GM18517 (cell line): ENCODE data around the gene MEFV.
A peak's percentile ranks its signal among the peaks of the same experiment; 100 is the strongest.
"Not testable (repeated sequence)": the region's sequence is repeated elsewhere in the genome, so short reads cannot be mapped to it uniquely, and the experiment has no call there.

Experiments
- ATAC-seq: cut with Tn5 transposase; IDR thresholded peaks from one replicate; pipeline ENCODE4 v1.9.1; 2021; ENCODE audit warnings: mild to moderate bottlenecking, moderate library complexity; ENCODE audit not compliant: unreplicated experiment

The MEFV gene, protein sequence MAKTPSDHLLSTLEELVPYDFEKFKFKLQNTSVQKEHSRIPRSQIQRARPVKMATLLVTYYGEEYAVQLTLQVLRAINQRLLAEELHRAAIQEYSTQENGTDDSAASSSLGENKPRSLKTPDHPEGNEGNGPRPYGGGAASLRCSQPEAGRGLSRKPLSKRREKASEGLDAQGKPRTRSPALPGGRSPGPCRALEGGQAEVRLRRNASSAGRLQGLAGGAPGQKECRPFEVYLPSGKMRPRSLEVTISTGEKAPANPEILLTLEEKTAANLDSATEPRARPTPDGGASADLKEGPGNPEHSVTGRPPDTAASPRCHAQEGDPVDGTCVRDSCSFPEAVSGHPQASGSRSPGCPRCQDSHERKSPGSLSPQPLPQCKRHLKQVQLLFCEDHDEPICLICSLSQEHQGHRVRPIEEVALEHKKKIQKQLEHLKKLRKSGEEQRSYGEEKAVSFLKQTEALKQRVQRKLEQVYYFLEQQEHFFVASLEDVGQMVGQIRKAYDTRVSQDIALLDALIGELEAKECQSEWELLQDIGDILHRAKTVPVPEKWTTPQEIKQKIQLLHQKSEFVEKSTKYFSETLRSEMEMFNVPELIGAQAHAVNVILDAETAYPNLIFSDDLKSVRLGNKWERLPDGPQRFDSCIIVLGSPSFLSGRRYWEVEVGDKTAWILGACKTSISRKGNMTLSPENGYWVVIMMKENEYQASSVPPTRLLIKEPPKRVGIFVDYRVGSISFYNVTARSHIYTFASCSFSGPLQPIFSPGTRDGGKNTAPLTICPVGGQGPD

GRCh38 chr16:3256146-3256865 is at the start of gene MEFV:
Gene MEFV, minus strand, starts transcription at chr16:3256633. Its CDS starts 46 bp downstream, at chr16:3256587.
- ATAC-seq: no peak

DNA sequence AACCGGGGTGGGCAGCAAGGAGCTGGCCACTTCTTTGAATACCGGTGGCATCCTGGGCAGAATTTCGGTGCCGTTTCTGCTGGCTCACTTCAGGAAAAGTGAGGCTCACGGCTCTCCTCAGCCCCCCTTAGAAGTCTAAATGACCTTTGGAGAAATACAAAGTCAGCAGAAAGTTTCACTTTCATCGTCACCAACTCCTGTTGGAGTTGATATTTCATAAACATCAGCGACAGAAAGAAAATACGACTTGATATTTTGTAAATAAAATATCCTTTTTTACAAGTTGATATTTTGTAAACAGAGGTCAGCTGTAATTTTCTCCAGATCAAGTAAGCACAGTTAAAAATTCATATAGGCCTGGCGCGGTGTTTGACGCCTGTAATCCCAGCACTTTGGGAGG is 49.6 kb upstream of the MEFV start:
- no peak for ATAC-seq

DNA sequence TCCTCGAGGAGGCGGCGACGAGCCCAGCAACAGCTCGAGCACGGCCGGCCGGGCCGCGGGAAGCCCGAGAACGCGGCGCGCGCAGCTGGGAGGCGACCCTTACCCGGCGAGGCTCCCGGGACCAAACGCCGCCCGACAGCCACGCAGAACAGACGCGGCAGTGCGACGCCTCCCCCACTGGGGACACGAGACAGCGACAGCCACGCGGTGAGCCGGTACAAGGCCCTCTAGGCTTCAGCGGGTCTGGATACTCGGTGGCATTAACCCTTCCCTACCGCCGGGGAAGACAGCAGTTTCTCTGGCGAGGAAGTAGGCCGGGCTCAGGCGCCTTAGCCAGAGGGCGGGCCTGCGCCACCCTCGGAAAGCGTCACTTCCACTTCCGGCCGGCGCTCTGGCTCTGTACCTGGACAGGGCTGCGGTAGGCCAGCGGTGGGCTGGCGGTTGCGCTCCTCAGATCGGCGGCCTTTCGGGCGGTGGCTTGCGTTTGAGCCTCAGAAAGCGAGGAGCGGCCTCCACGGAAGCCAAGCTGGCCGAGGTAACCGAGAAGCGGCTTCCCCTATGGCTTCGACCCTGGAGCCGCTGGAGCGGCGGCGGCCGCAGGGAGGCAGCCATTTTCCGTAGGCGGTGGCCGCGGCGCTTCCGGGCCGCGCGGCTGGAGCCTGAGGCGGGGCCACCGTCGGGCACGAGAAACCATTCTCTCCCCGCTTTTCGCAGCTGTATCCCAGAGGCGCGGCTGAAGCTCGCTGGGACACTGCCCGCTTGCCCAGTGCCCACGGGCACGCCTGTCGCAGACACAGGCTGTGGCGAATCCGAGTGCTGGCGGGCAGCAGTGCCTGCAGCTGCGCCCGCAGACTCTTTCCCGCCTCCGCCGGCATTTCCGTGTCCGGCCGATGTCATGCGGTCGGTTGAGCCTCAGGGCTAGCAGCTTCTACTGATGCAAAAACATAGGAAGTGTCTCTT is 49.0 kb upstream of the MEFV start, which contains the start of the genes TIGD7 and ZNF75A:
Gene TIGD7 (minus strand): TSS at position 322 of the 960 bp plus-strand sequence. CDS start 4,816 bp downstream, outside the sequence.
Gene ZNF75A (plus strand): TSS at position 389 of the 960 bp plus-strand sequence. CDS start 2,932 bp downstream, outside the sequence.
- peak; percentile 84 for ATAC-seq

GRCh38 chr16:3304370-3304769 is 47.9 kb upstream of the MEFV start:
- ATAC-seq: no peak

DNA sequence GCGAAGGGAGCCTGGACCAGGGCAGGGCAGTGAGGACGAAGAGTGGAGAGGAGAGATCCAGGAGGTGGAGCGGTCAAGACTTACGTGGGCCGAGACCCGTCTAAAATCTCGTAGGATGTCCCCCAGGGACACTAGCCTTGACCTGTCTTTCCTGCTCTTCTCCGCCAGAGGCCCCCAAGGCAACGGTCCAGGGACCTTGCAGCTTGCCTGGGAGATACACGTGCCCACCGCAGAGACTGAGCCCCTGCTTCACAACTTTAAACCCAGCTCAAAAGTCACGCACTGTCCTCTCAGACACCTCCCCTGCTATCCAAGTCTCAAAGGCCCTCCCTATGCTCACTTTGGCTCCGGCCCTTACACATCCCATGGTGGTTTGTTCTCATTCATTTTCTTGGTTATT is 39.4 kb upstream of the MEFV start:
- no peak for ATAC-seq

DNA sequence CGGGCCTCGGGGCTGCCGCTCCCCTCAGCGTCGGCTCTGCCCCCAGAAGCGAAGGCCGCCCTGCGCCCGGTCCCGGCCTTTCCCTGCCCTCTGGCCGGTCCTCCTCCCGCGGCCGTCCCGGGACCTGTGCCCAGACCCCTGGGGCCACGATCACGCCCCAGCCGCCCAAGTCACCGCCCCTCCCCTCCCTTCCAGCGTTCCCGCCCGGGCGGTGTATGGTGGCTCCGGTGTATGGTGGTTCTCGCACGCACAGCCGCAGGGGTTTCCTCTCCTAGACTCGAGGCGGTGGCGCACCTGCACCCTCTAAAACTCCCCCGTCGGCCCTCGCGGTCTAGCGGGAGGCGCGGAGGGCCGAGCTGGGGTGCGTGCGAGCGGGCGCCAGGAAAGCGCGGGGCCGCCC is 38.8 kb upstream of the MEFV start:
- no peak for ATAC-seq

DNA sequence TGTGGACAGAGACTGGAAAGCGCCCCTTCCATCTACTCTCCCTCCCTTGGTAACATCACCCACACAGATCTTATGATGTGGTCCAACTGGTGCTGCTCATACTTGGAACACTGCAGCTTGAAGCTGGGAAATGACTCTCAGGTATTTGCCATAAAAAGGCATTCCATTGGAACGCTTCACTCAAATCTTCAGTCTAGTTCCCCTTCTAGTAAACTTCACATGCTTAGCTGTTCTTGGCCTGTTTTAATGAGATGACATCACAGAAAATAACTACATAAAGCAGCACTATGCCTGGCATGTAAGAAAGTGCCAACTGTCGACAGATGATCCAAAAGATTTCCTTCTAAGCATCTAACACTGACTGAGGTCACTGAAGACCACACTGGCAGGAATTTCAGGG is 36.2 kb upstream of the MEFV start:
- ATAC-seq: no peak

DNA sequence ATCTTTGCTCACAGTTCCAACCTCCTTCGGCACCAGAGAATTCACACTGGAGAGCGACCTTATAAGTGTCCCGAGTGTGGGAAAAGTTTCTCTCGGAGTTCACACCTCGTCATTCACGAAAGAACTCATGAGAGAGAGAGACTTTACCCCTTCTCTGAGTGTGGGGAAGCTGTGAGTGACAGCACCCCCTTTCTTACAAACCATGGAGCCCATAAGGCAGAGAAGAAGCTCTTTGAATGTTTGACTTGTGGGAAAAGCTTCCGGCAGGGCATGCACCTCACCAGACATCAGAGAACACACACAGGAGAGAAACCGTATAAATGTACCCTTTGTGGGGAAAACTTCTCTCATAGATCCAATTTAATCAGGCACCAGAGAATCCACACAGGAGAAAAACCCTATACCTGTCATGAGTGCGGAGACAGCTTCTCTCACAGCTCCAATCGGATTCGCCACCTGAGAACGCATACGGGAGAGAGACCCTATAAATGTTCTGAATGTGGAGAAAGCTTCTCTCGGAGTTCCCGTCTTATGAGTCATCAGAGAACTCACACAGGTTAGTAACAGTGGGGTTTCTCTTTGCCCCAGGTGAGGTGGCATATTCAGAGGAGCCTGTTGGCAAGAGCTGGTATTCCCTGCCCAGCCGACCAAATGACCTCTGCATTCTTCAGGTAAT is 33.7 kb upstream of the MEFV start:
- ATAC-seq: no peak

DNA sequence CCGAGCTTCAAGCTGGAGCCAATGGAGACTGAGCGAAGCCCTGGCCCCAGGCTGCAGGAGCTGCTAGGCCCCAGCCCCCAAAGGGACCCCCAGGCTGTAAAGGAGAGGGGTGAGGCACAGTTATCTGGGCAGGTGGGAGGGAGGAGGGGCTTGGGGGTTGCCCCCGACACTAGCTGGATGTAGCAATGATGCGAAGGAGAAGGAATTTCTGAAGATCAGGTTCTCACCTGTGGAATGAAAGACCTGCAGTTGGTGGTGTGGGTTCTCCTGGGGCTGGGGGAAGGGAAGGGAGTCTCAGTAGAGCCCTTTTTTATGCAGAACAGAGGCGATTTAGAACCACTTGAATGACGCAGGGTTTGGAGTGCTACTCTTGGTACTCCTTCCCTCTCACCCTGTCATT is 28.7 kb upstream of the MEFV start:
- ATAC-seq: no peak

GRCh38 chr16:3283543-3284447 is 27.4 kb upstream of the MEFV start:
- no peak for ATAC-seq

GRCh38 chr16:3282730-3283542 is 26.5 kb upstream of the MEFV start, which contains the start of gene ZNF263:
Gene ZNF263, plus strand, starts transcription at chr16:3283491. Its CDS starts 328 bp downstream, at chr16:3283819.
- peak; percentile 81 for ATAC-seq

DNA sequence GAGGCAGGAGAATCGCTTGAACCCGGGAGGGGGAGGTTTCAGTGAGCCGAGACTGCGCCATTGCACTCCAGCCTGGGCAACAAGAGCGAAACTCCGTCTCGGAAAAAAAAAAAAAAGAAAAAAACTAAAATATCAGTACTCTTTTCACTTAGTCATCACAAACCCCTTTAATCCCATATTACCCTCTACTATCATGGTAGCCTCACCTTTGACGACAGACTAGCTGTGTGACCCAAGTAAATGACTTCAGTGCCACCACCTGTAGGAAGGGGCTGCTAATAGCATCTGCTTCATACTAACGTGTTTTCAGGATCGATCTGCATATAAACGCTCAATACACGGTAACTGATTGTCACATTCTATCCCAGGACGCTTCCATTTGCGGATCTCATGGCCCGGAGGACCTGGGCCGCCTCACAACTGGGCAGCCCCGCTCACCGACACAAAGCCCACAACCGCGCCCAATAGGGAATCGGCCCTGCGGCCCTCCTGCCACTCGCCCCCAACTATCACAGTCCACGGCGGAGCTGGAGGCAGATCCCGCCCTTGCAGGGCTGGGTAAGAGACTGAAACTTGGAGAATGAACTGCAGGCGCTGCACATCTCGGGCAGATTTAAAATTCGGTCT is 25.8 kb upstream of the MEFV start:
- ATAC-seq: peak; percentile 34

- no peak for ATAC-seq
Observed at GRCh38 chr16:3281222-3281820, 24.9 kb upstream of the MEFV start.

DNA sequence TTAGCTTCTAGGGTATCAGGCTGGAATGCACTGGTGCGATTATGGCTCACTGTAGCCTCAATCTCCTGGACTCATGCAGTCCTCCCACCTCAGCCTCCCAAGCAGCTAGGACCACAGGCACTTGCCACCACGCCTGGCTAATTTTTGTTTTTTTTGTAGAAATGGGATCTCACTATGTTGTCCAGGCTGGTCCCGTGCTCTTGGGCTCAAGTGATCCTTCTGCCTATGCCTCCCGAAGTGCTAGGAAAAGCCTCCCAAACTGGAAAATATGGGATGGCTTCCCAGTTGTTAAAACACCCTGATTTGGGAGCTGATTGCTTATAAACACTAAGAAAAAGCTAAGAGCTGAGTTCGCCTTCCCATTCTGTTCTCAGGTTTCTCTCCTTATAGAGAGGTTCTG is 20.2 kb upstream of the MEFV start:
- ATAC-seq: no peak

- ATAC-seq: no peak
Observed at GRCh38 chr16:3274947-3275346, 18.5 kb upstream of the MEFV start.

DNA sequence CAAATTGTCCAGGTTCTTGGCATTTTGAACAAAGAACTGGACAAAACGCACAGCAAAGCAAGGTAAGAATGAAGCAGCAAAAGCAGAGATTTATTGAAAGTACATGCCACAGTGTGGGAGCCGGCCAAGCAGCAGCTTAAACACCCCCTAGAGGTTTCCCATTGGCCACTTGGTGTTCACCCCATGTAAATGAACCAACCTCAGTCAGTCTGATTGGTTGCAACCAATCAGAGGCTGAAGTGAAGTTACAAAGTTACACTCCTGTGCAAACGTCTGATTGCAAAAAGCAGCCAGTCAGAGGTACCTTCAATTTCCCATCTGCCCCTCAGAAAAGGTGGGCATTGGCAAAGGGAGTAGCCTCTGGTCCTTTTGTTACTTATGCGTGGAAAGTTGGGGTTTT is 18.1 kb upstream of the MEFV start:
- ATAC-seq: no peak

DNA sequence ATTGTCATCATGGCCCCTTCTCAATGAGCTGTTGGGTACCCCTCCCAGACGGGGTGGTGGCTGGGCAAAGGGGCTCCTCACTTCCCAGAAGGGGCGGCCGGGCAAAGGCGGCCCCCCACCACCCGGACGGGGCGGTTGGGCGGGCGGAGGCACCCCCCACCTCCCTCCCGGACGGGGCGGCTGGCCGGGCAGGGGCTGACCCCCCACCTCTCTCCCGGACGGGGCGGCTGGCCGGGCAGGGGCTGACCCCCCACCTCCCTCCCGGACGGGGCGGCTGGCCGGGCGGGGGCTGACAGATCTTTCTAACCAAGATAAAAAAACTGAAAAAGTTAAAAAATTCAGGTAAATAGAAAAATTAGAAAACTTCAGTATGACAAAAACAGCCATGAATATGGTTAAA is 14.8 kb upstream of the MEFV start:
- not testable (repeated sequence) for ATAC-seq
